ENCODE results near the gene CBY3.
"Not testable (repeated sequence)": the region's sequence is repeated elsewhere in the genome, so short reads cannot be mapped to it uniquely, and the experiment has no call there.

CBY3 gene

DNA sequence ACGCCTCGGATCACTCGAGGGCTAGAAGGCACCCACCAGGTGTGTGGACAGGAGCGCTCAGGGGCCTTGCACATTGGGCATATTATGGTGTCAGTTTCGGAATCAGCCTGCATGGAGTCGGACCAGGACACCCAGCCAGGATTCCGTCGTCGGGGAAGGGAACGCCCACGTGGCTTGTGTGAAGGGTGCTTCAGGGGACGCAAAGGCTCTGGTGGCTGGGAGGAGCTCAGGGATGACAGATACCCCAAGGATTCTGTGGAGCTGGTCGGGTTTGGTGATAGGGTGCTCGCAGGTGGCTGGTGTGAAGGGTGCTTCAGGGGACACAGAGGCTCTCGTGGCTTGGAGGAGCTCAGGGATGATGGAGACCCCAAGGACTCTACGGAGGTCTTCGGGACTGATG is 38.2 kb downstream of the CBY3 start:
- H3K9me3 ChIP-seq (ENCODE audit: insufficient read depth, low read length); H3K4me3 ChIP-seq (ENCODE audit: insufficient read length, low read depth); H3K4me1 ChIP-seq (ENCODE audit: insufficient read depth, insufficient read length): not testable (repeated sequence)

DNA sequence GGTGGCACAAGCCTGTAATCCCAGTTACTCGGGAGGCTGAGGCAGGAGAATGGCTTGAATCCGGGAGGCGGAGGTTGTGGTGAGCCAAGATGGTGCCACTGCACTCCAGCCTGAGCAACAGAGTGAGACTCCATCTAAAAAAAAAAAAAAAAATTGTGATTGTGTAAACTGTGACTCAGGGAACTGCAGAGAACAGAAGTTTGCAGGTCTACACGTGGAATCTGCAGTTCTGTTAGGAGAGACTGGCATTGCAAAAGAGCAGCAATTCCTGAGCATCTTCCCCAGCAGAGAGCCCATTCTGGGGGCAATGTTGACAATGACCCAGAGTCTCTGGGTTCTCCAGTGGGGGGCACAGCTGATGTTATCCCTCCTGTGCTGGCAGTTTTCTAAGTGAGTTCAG is 39.1 kb downstream of the CBY3 start:
- not testable (repeated sequence) for H3K4me3 ChIP-seq (ENCODE audit: insufficient read length, low read depth); H3K9ac ChIP-seq (ENCODE audit: insufficient read length, low read depth); H3K4me1 ChIP-seq (ENCODE audit: insufficient read depth, insufficient read length); H3K27me3 ChIP-seq (ENCODE audit: insufficient read depth, insufficient read length); DNase-seq (ENCODE audit: low read depth, low spot score); H3K9me3 ChIP-seq (ENCODE audit: insufficient read depth, low read length); H3K36me3 ChIP-seq (ENCODE audit: insufficient read depth, insufficient read length, low read length)

More for the DNA sequence above, 38.2 kb downstream of the CBY3 start:
- DNase-seq (ENCODE audit: low read depth, low spot score); H3K36me3 ChIP-seq (ENCODE audit: insufficient read depth, insufficient read length, low read length); H3K27me3 ChIP-seq (ENCODE audit: insufficient read depth, insufficient read length); H3K9ac ChIP-seq (ENCODE audit: insufficient read length, low read depth): not testable (repeated sequence)

DNA sequence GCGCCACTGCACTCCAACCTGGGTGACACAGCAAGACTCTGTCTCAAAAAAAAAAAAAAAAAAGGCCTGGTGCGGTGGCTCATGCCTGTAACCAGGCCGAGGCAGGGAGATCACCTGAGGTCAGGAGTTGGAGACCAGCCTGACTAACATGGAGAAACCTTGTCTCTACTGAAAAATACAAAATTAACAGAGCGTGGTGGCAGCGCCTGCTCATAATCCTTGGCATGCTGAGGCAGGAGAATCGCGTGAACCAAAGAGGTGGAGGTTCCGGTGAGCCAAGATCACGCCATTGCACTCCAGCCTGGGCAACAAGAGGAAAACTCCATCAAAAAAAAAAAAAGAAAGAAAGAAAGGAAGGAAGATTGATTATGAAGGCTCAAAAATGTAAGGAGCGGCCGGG is 41.5 kb downstream of the CBY3 start:
- not testable (repeated sequence) for H3K36me3 ChIP-seq (ENCODE audit: insufficient read depth, insufficient read length, low read length); H3K4me3 ChIP-seq (ENCODE audit: insufficient read length, low read depth); H3K4me1 ChIP-seq (ENCODE audit: insufficient read depth, insufficient read length); H3K9me3 ChIP-seq (ENCODE audit: insufficient read depth, low read length); H3K9ac ChIP-seq (ENCODE audit: insufficient read length, low read depth); DNase-seq (ENCODE audit: low read depth, low spot score); H3K27me3 ChIP-seq (ENCODE audit: insufficient read depth, insufficient read length)

DNA sequence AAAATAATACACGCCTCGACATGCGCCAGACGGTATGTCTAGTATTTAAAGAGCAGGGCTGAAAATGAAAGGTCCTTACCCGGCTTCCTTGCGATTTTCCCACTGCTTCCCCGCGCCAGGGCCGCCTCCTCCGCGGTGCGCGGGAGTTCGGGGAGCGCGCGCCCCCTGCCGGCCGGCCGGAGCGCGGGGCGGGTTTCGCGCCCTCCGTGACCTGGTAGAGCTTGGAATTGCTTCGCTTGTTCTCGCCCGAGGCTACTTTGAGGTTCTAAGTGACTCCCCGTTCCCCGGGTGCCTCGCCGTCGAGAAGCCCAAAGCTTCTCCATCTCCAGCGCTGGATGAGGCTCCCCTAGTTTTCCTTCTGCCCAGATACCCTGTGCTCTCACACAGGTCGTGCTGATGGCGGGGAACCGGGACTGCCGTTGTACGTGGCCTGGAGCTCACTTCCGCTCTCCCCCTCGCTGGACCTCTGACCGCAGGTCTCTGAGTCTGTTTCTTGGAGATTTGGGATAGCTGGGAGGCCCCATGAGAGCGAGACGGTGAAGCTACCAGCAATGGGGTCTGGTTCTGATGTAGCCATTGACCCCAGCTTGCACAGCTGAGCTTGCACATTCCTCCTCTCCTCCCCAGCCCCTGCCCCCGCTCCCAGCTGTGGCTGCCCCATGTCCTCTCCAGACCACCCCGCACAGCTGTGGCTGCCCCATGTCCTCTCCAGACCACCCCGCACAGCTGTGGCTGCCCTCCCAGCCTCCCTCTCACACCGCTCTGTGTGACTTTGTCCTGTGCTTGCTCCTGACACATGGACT is 46.3 kb downstream of the CBY3 start:
- not testable (repeated sequence) for H3K9ac ChIP-seq (ENCODE audit: insufficient read length, low read depth); H3K4me1 ChIP-seq (ENCODE audit: insufficient read depth, insufficient read length); H3K9me3 ChIP-seq (ENCODE audit: insufficient read depth, low read length); H3K36me3 ChIP-seq (ENCODE audit: insufficient read depth, insufficient read length, low read length); DNase-seq (ENCODE audit: low read depth, low spot score); H3K4me3 ChIP-seq (ENCODE audit: insufficient read length, low read depth); H3K27me3 ChIP-seq (ENCODE audit: insufficient read depth, insufficient read length)

DNA sequence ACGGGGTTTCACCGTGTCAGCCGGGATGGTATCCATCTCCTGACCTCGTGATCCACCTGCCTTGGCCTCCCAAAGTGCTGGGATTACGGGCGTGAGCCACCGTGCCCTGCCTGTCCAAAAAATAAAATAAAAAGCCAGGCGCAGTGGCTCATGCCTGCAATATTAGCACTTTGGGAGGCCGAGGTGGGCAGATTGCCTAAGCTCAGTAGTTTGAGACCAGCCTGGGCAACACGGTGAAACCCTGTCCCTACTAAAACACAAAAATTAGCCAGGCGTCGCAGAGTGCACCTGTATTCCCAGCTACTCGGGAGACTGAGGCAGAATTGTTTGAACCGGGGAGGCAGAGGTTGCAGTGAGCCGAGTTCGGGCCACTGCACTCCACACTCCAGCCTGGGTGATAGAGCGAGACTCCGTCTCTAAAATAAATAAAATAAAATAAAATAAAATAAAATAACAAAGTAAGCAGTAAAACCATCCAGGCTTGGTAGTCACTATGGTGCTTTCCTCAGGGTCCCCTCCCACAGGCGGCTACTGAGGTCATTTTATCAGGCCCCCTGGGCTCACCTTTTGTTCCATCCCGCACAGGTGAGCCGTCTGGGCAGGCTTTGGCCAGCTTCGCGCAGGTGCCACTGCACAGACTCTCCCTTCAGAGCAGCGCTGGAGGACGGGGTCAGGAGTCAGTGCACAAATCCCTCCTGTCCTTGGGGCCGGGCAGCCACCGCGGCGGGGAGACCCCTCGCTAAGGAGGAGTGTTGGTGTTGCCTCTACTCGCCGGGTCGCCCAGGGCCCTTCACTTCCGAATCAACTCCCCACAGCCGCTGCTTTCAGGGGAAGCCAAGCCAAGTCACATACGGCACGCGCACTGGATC is 47.1 kb downstream of the CBY3 start:
- H3K9ac ChIP-seq (ENCODE audit: insufficient read length, low read depth), result peak overlapping the region; percentile 21
- DNase-seq (ENCODE audit: low read depth, low spot score); H3K4me3 ChIP-seq (ENCODE audit: insufficient read length, low read depth): not testable (repeated sequence)

More for the DNA sequence above, 47.1 kb downstream of the CBY3 start:
- not testable (repeated sequence) for H3K27me3 ChIP-seq (ENCODE audit: insufficient read depth, insufficient read length); H3K9me3 ChIP-seq (ENCODE audit: insufficient read depth, low read length); H3K4me1 ChIP-seq (ENCODE audit: insufficient read depth, insufficient read length); H3K36me3 ChIP-seq (ENCODE audit: insufficient read depth, insufficient read length, low read length)

Measured in NT2/D1 (cell line).